Bone marrow (tissue), 2 donors: Measurements from ENCODE around the gene GALNT18.

ENCODE experiments used
- DNase-seq, 2 donors: peaks; one replicate each; lab custom pipeline; 2025; lab: John Stamatoyannopoulos, UW

GALNT18 gene

DNA sequence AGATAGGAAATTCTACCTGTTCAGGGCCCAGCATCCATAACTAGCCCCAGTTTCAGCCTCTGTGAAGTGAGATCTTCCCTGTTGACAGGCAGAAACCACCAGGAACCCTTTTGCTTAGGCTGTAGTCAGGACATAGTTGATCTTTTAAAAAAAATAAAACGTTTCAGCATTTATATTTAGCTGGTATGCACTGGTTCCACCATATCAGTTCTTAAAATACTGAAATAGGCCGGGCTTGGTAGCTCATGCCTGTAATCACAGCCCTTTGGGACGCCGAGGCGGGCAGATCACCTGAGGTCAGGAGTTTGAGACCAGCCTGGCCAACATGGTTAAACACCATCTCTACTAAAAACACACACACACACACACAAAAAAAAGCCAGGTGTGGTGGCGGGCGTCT, 35.3 kb downstream of the GALNT18 start:
- no peak for DNase-seq

DNA sequence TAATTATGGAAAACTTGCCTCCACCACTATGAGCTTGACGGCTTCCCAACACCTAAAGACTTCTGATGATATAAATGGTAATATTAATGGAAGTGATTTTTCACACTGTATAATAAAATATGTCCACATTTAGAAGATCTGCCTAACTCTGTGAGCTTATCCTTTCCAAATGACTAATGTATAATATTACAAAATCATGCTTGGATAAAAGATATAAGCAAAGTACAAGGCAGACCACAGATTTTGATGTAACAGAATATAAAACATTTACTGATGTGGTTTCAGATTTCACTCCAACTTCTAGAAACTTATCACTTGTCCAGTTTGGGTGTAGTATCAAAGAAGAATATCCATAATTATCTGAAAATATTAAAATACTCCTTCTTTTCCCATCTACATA, 36.9 kb downstream of the GALNT18 start:
- no peak for DNase-seq

DNA sequence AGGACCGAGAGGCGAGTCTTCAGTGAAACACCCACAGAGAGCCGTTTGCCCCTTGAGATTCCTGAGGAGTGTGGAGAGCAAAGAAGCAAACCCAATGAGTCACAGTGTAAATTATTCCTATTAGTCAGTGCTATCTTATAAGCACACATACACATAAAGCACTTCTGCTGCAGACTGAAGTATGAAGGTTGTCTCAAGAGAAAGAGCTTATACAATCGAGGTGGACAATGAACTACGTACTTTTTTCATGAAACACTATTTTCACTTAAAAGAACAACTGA, 37.3 kb downstream of the GALNT18 start:
- no peak for DNase-seq

DNA sequence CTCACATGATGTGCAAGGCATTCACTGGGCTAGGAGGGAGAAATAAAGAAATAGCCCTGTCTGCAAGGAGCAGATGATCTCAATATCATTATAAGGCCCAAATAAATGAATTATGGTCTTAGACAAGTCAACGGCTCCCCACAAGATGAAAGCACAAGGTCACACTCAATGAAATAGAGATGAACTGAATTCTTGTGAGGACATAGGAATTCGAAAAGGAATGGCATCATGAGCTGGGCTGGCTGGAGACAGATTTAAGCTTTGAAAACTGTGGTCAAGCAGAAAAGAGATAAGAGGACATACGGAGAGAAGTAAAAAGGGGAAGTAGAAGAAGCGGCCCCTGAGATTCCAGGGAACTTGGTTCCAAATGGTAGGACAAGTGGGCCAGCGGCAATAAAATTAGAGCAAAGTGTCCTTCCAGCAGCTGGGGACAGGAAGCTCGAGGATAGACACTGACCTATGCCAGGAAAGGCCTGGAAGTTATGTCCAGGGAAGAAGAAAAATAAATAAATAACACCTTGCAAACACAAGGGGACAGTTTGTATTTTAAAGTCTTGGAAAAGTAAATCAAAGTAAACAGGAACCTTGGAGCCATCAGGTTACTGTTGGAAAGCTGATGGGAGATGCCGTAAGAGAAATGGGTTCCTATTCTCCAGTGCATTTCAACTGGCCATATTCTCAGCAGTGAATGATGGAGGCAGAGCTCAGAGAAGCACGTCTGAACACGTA, 37.8 kb downstream of the GALNT18 start:
- DNase-seq, result no peak

DNA sequence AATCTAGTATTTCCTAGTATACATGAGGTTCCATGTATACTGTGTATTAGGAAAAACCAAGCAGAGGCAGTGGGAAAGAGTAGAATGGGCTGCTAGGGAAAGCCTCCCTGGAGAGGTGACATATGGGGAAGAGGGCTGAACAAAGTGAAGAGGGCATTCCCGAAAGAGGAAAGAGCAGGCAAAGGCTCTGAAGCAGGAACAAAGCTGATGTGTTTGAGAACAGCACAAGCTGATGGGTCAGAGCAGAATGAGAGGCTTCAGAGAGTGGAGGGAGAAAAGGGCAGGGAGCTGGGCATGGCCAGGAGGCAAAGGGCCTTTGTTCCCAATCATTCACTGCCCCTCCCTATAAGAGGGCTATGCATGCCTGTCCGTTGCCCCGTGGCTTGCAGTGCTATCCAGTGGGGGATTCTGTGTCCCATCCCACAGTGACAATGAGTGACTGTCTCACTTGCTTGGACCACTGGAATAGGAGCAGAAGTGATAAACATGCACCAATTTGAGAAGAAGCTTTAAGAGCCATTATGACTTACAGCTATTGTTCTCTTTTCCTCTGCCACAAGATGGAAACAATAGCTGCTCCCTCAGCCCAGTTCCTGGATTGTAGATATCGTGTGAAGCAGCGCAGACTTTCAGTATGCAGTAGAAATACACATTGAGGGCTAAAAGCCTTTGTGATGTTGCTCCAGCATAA, 39.6 kb downstream of the GALNT18 start:
- DNase-seq, result no peak

DNA sequence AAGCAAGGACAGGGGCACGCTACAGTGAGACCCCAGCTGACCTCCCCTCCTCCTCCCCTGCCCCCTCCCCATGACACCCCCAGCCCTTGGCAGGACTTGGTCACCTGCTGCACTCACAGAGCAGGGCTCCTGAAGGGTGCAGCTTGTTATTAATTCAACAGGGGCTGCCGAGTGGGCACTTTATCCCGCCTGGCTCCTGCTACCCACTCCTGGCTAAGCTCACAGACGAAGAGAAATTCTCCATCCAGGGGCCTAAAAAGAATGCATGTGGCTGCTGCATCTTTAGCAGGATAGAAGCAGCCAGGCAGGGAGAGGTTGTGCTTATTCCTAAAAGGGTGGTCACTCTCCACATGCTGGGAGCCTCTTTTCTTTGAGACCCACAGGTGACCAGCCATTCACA, 40.3 kb downstream of the GALNT18 start:
- DNase-seq, result no peak

DNA sequence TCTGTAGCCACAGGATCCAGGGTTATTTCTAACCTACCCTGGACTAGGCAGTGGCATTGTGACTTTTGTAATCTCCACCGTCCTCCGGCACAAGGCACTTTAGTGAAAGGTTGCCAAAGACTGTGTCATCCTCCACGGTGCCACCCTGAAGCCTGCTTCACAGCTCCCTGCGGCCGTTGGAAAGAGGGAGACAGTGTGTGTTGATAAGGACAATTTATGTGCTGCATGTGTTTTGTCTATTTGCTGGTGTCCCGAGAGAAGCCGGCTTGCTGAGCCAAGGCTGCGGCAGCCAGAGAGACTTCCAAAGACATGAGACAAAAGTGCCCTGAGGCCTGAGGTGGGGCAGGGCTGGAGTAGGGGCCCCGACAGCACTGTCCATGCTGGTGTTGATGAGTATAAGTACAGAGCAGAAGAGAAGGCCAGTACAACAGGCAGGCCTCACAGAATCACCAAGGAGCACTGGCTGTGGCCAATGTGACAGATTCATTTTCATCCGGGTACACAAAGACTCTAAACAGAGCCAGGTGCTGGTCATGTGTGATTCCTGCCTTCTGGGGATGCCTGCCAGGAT, 40.9 kb downstream of the GALNT18 start:
- DNase-seq, result no peak

DNA sequence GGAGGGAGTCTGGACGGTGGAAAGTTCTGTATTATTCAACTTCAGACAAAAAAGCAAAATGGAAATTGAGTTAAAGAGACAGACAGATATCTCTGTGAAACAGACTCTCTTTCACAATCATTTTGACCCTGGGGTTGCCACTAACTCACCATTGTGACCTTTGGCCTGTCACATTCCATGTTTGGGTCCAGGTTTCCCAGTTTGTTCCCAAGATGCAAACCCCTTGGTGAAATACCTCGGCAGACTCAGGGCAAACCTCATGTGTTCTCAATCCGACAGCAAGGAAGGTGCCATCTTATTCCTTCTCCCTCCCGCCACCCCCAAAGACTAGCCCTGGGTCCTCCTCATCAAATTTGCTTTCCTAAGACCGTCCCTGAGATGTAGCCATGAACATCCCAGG, 41.8 kb downstream of the GALNT18 start:
- DNase-seq, result no peak

DNA sequence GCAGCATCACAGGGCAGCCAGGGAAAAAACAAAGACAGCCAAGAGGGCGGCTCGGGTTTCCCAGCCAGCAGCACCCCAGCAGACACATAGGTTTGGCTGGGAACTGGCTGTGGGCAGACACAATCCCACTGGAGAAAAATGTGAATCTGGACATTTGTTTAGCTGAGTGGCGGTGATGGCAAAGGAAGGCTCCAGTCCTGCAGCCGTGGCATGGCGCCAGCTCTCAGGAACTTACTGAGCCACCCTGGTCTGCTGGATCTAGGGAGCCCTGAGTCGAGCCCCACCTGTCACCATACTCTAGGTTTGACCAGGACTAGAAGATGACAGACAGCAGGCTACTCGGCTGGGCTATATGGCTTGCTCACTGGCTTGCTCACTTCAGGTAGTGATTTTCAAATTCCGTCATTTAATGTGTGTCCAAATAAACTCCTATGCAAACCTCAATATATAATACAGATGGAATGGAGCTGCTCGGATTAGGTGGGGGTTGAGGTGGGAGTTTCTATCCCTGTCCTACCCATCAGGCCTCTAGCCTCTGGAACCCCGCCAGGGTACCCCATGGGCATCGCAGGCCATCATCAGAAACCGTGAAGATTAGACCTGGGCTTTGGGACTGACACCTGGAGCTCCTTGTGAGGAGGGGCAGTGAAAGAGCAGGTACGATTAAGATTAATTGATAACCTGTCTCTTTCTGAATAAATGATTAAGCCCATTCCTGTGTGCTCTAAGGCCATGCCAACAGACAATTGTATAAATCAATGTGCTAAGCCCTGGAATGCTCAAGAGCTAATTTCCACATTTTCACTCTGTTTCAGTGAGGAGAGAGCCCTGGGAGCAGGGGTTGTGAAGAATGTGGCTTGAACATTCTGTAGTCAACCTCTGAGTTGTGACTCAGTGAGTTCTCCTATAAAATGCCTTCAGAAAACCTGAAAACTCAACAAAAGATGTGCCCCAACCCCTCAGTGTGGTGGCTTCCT, 42.5 kb downstream of the GALNT18 start:
- DNase-seq, result no peak

DNA sequence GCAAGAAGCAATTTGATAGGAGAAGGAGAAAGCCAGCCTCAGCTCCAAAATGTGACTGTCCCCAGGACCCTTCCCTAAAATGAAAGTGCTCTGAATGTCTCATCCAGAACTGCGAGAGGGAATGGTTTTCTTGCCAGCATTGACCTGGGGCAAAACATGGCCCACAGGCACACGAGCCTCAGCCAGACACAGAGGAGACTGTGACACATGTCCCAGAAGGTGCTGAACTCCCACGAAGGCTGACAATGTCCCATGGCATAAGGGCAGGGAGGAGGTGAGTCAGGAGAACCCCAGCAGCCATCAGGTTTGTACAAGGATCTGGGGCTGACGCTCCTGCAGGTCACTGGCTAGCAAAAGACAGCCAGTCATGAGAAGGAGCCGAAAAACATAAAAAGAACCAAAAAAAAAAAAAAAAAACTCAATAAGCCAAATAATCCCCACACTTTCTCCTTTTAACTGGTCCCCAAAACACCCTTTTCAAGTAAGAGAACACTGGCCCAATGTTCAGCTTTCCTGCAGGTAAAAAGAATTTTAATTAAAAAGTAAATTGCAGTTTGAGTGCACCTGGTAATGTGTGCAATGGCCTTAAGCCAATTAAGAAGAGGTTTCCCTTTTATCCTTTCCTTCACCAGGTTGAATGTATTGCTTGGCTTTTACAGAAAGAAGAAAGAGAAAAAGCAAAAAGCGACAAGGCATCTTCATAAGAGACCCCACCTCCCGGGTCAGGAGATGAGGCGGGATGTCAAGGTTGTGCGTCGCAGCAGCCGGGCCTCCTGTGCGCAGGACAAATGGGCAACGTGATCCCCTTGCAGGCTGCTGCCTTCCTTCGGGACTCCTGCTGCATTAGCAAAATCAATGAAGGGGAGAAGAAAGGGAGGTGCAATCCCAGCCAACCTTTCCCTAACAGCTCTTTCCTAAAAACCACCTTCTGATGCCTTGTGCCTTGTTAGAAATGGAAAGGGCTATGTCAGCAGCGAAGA, 43.6 kb downstream of the GALNT18 start:
- DNase-seq, result no peak

DNA sequence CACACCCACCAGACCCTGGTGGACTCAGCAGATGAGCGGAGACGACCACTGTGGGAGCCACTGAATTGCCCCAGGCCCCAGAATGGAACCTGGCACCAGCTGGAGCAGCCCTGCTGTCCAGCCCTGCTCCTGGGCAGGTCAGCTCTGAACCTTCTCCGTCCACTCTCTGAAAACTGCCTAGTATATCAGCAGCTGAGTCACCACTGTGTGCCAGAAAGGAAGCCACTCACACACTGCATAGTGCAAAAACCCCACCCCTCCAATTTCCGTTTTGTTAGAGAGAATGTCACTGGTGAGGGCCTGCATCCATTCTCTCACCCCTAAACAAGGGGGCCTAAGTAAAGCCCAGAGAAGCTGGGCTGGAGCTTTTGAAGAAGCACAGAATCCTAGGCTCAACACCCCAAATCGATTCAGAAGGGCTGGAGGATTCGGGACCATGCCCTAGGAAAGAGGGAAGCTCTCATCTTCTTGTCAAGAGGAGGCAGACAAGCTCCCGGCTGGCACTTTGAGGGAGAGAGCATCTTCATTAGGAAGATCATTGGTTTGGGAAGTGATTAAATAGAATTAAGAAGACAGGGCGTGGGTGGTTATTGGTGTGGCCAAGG, 44.5 kb downstream of the GALNT18 start:
- no peak for DNase-seq

DNA sequence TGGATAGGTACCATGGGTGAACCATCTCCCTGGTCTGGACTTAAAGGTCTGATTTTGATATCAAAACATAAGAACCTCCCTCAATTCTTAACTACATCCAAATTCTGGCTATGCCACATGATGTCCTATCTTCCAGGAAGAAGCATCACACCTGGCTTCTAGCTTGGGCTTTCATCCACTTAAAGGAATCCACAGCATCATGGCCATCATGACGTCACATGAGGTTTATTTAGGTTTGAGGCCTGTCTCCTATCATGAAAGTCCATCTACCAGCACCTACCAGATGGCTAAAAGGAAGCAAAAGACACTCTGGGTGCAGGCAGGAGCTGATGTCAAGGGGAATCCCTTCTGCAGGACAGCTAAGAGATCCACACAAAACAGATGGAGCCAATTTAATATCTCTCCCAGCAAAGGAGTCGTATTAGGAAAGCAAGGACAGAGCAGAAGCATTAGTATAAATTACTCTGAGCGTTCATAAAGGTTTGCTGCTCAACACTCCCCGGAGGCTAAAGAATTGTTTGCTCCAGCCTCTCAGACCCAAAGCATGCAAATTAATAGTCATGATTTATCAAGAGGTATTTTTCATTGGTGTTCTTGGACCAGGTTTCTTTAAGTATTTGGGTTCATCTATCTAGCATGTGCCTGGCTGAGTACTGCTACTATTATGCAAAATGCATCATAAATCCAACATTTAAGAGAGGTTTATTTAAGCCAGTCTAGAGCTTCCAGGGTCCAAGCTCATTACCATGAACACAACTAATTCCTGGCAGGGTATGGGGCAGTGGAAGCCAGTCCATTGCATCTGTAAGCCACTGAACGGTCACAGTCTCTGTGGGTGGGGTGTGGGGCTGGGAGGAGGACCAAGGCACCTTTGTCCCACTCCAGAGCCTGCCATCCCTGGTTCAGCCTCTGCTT, 47.2 kb downstream of the GALNT18 start:
- no peak for DNase-seq

DNA sequence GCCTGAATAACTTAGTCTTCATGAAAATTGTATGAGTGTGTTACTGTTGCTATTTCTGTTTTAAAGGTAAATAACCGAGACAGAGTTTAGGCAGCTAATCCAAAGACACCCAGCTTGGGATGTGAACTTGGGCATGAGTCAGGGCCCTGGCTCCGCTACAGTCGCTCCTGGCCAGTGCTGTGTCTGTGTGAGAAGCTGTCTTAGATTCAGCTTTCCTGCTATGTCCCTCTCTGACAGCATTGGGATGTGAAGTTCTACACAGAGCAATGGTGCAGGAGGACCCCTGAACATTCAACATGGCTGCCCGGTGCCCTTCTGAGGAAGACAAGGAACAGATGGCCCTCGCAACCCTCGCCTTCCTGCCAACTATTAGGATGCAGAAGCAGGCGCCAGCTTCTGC, 49.4 kb downstream of the GALNT18 start:
- DNase-seq, result no peak

DNA sequence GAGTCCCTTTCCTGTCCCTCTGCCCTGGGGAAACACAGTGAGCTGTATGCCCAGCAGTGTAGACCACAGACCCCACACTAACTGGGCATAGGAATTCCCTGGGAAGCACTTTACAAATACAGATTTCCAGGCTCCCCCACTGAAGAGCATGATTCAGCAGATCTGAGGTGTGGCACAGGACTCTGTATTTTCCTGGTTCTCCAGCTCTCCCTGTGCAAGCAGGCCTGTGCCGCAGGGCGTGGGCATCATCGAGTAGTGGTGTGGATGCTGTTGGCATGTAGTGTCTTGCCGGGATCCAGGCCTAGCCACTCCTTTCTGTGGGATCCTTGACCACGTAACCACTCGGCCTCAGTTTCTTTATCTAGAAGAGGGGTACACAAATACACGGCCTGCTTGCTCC, 49.9 kb downstream of the GALNT18 start:
- DNase-seq, result no peak

DNA sequence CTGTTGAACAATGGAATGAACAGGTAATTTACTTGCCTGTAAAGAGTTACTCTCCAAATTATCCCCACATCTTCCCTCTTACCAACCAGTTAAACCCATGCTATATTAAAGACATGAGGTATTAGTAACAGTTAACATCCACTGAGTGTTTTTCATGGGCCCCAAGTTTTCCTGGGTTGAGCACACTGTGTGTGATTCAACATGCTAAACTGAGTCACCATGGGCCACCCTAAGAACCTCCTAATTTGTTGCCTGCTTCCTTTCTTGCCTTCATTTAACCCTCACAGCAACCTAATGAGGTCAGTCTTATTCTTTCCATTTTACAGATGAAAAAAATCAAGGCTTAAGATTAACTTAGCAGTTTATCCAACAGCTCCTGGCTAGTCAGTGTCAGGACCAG, 51.0 kb downstream of the GALNT18 start:
- DNase-seq, result no peak

DNA sequence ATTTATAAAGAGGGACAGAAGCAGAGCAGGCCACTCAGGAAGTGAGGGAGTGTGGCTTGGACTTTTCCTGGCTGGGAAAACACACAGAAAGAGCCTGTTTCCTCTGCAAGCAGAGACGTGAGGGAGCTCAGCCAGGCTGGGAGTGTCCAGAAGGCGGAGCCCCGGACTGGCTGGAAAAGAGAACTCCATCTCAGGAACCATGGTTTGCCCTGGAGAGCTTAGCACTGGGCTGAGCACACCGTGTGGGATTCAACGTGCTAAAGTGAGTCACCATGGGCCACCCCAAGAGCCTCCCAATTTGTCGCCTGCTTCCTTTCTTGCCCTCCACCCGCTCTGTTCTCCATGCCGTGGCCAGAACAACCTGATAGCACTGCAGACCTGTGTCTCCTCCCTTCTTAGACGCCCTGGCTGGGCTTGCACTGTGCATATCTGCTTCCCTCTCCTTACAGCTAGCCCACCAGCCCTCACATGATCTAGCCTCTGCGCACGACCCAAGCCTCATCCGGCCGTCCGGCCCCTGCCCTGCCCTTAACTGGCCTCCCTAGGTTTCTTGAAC, 51.8 kb downstream of the GALNT18 start:
- no peak for DNase-seq

DNA sequence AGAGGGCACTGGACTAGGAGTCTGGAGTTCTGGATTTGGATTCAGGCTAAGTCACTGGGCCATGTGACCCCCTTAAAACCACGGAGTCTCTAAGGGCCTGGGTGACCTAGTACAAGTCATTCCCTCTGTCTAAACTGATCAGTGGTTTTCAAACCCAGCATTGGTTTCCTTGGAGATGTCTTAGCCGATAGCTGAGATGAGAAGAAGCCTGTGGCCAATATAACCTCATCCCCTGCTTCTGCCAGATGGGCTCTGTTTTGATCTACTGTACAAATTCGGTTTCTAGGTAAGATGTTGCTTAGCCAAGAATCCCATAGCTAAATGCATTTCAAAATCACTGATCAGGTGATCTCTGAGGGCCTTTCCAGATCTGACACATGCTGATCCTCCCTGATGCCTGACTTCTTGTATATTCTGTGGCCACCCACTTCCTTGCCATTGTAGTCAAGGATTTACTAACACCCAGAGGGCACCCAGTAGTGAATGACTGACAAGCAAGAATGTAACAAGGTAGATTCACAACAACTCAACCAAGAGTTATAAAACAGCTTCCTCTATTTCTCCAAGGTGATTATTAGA, 53.1 kb downstream of the GALNT18 start:
- DNase-seq, result no peak

DNA sequence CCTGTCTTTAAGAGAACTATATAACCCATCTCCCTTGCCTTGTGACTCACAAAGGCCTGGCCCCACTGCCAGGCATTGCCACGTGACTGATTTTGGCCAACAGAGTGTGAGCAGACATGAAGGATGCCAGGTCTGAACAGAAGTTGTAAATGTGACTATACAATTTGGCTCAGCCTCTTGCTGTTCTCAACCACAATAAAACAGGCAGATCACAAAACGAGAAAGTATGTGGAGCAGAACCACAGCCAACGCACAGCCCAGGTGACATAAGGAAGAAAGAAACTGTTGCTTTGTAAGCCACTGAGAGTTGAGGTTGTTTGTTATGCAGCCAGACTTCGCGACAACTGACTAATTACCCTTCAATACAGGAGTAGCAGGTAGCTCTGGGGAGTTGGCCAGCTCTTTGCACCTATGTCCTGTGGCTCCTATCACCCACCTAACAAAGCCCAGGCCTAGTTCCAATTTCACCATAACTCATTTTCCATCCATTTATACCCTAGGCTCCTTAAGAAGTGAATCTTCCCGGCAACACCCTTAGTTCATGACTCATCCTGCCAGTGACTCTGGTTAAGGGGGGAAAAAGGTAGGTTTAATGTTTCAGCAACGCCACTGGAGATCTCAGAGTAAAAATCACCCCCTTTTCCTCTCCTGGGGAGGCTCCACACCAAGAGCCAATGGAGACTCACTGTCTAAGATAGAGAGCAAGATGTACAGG, 53.7 kb downstream of the GALNT18 start:
- DNase-seq, result no peak

DNA sequence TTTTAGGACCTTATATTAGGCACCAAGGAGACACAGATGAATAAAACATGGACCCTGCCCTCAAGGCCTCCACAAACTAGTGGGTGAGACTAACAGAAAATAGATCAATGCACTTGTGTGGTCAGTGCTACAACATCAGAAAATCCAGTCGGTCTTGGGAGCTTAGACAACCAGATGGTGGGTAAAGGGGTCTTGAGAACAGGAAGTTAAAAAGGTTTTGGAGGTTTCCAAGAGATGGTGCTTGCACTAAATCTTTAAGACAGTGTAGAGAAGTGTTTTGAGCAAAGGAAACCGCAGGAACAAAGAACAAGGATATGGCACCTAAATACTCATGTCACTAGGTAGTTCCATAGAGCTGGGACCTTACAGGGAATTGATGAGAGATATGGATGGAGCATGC, 56.2 kb downstream of the GALNT18 start:
- DNase-seq, result no peak
